ENCODE data around the gene LGALS9. TPM values are rescaled to one million over a fixed set of nuclear protein-coding genes. Genes with fewer than 3 reads are reported as not detected.
"Not testable (repeated sequence)": the region's sequence is repeated elsewhere in the genome, so short reads cannot be mapped to it uniquely, and the experiment has no call there.

LGALS9 gene
- total RNA-seq, 4 donors from 2014 or later: 14.4 to 31.8 (median 15.2) TPM; not detected in 1

- no peak overlapping the region for H3K4me3 ChIP-seq
- H3K36me3 ChIP-seq: no peaks in the 10 kb centered on the region
- intact Hi-C loops (cut with DNase I; ENCODE audit: low total_unique reads): no loop called here
- TF ChIP-seq POLR2A (IDR thresholded peaks at IDR 0.05): no peak
- no peak for TF ChIP-seq CTCF (IDR thresholded peaks at IDR 0.05)
- no peaks in the 10 kb centered on the region for H3K27me3 ChIP-seq
- no peaks in the 10 kb centered on the region for H3K9me3 ChIP-seq
- H3K4me1 ChIP-seq: no peaks in the 10 kb centered on the region
- no peak overlapping the region for H3K27ac ChIP-seq
- no peak for DNase-seq
These were observed 40.0 kb downstream of the LGALS9 start for GRCh38 chr17:27670791-27671590.

- H3K4me3 ChIP-seq: no peak overlapping the region
- H3K4me1 ChIP-seq: no peaks in the 10 kb centered on the region
- H3K27ac ChIP-seq: no peak overlapping the region
- H3K9me3 ChIP-seq: no peaks in the 10 kb centered on the region
- no peaks in the 10 kb centered on the region for H3K36me3 ChIP-seq
- no peak for DNase-seq
- intact Hi-C loops (cut with DNase I; ENCODE audit: low total_unique reads): no loop called here
- no peak for TF ChIP-seq CTCF (IDR thresholded peaks at IDR 0.05)
- TF ChIP-seq POLR2A (IDR thresholded peaks at IDR 0.05): no peak
- no peaks in the 10 kb centered on the region for H3K27me3 ChIP-seq
These were observed 40.6 kb downstream of the LGALS9 start for GRCh38 chr17:27671591-27671910.

- H3K4me3 ChIP-seq; DNase-seq; H3K4me1 ChIP-seq; H3K36me3 ChIP-seq; H3K27ac ChIP-seq; intact Hi-C loops (cut with DNase I; ENCODE audit: low total_unique reads); H3K27me3 ChIP-seq; H3K9me3 ChIP-seq: not testable (repeated sequence)
These were observed 41.0 kb downstream of the LGALS9 start for GRCh38 chr17:27671977-27672480.

- DNase-seq: no peak
- no peaks in the 10 kb centered on the region for H3K9me3 ChIP-seq
- H3K36me3 ChIP-seq: no peaks in the 10 kb centered on the region
- no peaks in the 10 kb centered on the region for H3K4me1 ChIP-seq
- no peak overlapping the region for H3K27ac ChIP-seq
- no peaks in the 10 kb centered on the region for H3K27me3 ChIP-seq
- TF ChIP-seq POLR2A (IDR thresholded peaks at IDR 0.05): no peak
- no peak for TF ChIP-seq CTCF (IDR thresholded peaks at IDR 0.05)
- intact Hi-C loops (cut with DNase I; ENCODE audit: low total_unique reads): no loop called here
- no peak overlapping the region for H3K4me3 ChIP-seq
These were observed 43.3 kb downstream of the LGALS9 start for GRCh38 chr17:27674335-27674734.

- DNase-seq: no peak
- no peak overlapping the region for H3K27ac ChIP-seq
- no peaks in the 10 kb centered on the region for H3K9me3 ChIP-seq
- intact Hi-C loops (cut with DNase I; ENCODE audit: low total_unique reads): no loop called here
- no peaks in the 10 kb centered on the region for H3K27me3 ChIP-seq
- no peak for TF ChIP-seq CTCF (IDR thresholded peaks at IDR 0.05)
- TF ChIP-seq POLR2A (IDR thresholded peaks at IDR 0.05): no peak
- no peaks in the 10 kb centered on the region for H3K36me3 ChIP-seq
- H3K4me3 ChIP-seq: no peak overlapping the region
- H3K4me1 ChIP-seq: no peaks in the 10 kb centered on the region
These were observed 46.2 kb downstream of the LGALS9 start for GRCh38 chr17:27677191-27677590.

- DNase-seq; H3K27me3 ChIP-seq; H3K36me3 ChIP-seq; H3K27ac ChIP-seq; H3K9me3 ChIP-seq; intact Hi-C loops (cut with DNase I; ENCODE audit: low total_unique reads); H3K4me1 ChIP-seq; H3K4me3 ChIP-seq: not testable (repeated sequence)
These were observed 55.3 kb downstream of the LGALS9 start for GRCh38 chr17:27686322-27686721.
